Esophagus squamous epithelium (tissue), 4 donors: ENCODE data around the gene NKX2-2.
A peak's percentile ranks its signal among the peaks of the same experiment; 100 is the strongest.

Source experiments
- POLR2A ChIP-seq, 4 donors: fragments of 450-650 bp; IDR thresholded peaks; one replicate each; pipeline ENCODE4 v1.6.1; 2017; ENCODE audit warnings: antibody characterized with exemption in 4 of 4, mild to moderate bottlenecking in 4 of 4, moderate library complexity in 3 of 4
- TF ChIP-seq, protein P1 (sequence below), 6 experiments: fragments of 450-650 bp in 4 of 6; fragments of 200-600 bp in 2 of 6; sonication (generic) in 2 of 6; IDR thresholded peaks; one replicate each; pipeline ENCODE4 v1.5.1; 2016 to 2019; ENCODE audit warnings: antibody characterized with exemption in 6 of 6, mild to moderate bottlenecking in 4 of 6, moderate library complexity in 4 of 6

- TF ChIP-seq, protein P1, sequence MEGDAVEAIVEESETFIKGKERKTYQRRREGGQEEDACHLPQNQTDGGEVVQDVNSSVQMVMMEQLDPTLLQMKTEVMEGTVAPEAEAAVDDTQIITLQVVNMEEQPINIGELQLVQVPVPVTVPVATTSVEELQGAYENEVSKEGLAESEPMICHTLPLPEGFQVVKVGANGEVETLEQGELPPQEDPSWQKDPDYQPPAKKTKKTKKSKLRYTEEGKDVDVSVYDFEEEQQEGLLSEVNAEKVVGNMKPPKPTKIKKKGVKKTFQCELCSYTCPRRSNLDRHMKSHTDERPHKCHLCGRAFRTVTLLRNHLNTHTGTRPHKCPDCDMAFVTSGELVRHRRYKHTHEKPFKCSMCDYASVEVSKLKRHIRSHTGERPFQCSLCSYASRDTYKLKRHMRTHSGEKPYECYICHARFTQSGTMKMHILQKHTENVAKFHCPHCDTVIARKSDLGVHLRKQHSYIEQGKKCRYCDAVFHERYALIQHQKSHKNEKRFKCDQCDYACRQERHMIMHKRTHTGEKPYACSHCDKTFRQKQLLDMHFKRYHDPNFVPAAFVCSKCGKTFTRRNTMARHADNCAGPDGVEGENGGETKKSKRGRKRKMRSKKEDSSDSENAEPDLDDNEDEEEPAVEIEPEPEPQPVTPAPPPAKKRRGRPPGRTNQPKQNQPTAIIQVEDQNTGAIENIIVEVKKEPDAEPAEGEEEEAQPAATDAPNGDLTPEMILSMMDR (IDR thresholded peaks at IDR 0.05) = no peak
- peak in 1 of 4 donors; percentile 7 for TF ChIP-seq POLR2A (IDR thresholded peaks at IDR 0.05)
Observed at GRCh38 chr20:21548390-21549035, 34.6 kb upstream of the NKX2-2 start.
